Activated CD4-positive, CD25-positive, alpha-beta regulatory T cell (primary cell): Measurements from ENCODE around the gene SMAD3.
A peak's percentile ranks its signal among the peaks of the same experiment; 100 is the strongest.

Source experiments
- DNase-seq, 4 experiments: peaks; one replicate each; lab custom pipeline; 2025; lab: John Stamatoyannopoulos, UW

Gene SMAD3

GRCh38 chr15:67096546-67097294 is 31.3 kb downstream of the SMAD3 start:
- no peak for DNase-seq

- DNase-seq, result no peak
Observed at GRCh38 chr15:67097424-67097823, 32.0 kb downstream of the SMAD3 start.

- DNase-seq, result no peak
Observed at GRCh38 chr15:67097930-67098740, 32.7 kb downstream of the SMAD3 start.

DNA sequence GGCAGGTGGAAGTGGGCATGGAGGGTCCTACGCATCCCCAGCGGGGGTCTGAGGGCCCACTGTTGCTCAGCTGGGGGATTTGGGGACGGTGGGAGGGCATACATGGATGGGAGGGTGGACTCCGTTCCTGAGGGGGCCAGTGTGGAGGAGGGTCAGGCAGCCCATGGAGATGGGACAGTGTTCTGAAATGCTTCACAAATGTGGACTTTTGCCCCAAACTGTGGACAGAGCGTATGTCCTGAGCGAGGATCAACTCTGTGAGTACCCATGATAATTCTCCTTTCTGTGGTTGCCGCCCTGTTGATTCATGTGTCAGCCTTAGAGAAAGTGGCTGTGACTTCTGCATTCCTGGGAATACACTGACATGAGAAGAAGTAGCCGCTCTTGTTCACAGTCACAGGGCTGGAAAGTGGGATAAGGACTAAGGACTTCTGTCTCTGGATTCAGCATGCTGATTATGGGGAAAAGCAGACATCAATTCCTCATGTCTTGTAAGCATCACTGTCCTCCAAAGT is 33.4 kb downstream of the SMAD3 start:
- DNase-seq, result no peak

DNA sequence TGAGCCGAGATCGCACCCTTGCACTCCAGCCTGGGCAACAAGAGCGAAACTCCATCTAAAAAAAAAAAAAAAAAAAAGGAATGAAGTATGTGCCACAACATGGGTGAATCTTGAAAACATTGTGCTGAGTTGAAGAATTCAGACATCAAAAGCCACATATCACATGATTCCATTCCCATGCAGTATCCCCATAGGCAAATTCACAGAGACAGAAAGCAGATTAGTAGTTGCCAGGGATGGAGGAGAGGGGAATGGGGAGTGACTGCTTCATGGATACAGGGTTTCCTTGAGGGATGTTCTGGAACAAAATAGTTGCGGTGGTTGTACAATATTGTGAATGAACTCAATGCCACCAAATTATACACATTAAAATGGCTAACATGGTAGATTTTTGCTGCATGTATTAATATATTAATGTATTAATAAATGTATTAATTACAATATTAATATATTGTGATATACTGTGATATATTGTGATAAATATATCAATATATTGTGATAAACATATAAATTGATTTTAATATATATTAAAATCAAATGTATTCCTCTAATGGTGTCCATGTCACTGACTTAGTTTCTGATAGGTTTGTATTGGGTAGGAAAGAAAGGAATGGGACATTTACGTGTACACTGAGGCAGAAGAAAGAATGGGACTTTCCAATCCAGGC is 34.9 kb downstream of the SMAD3 start:
- DNase-seq, result no peak

- DNase-seq, result no peak
Observed at GRCh38 chr15:67100801-67101581, 35.6 kb downstream of the SMAD3 start.

DNA sequence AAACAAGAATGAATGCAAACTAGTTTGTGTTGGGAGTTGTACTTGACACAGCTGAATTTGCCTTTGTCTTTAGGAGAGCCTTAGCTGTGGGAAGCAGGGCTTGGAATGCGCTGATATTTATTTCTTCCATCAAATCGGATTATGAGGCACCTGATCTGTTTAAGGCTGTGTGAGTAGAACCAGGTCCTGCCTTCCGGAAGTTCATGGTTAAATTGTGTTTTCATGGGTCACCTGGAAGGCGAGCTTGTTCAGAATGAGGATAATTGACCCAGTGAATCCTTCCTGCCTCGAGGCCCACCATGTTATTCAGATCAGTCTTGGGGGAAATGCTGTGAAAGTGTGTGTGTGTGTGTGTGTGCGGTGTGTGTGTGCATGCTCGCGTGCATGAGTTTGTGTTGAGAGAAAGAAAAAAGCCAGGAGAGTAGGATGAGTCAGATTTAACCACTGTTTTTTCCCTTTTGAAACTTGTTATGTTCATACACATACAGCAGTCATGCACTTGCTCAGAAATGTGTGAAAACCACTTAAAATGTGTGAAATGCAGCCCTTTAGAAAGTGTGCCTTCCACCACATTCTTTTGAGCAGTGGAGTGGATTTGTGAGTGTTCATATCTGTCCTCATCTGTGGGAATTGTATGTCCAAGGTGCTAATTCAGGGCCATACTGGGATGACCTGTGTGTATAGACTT is 36.7 kb downstream of the SMAD3 start:
- peak in 1 of 4 experiments; percentile 31 for DNase-seq

GRCh38 chr15:67102599-67102929 is 37.2 kb downstream of the SMAD3 start:
- no peak for DNase-seq

DNA sequence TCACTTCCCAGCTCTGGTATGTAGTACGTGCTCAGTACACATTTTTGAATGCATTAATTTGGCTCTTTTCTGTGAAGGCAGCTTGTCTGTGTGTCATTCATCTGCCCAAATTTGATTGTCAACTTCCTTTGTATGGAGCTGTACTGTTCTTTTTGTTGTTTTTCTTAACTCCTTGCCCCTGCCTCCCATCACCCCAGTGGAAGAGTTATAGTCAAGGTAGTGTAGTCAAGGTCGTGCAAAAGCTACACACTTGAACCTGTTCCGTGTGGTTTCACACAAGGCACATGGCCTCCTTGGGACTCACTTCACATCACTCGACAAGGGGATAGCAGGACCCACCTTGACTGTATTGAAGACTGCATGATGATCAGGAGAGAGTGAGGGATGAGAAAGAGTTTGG is 37.6 kb downstream of the SMAD3 start:
- no peak for DNase-seq

DNA sequence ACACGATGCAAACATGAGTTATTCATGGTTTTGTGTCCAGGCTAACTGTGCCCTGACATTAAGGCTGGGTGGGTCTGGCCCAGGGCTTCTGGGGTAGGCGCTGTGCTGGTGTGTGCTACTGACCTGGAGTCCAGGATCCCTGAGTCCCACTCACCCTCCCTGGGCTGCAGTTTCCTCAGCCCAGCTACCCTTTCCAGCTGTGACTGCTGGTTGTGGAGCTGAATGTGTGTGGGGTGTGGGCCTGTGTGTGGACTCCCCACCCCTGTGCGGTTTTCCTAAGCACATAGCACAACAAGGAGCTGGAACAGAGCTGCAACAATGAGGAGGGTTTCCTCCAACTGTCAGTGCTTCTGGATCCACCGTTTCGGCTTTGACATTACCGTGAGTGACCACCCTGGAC is 38.0 kb downstream of the SMAD3 start:
- DNase-seq, result no peak

DNA sequence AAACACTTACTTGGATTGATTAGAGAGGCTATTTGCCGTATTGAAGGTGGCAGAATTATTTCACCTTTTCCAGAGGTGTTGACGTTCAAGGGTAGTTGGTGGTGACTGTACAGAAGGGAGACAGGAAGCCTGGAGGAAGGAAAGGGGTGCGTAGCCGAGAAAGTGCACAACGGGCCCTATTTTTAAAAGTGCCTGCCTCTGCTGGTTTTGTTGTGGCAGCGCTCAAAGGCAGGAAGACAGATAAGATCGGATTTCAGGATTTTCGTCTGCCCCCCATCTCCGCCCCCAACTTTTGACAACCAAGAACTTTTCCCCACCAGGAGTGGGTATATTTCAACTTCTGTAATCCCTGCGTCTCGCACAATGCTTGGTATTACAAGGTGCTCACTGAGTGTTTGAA is 38.5 kb downstream of the SMAD3 start:
- DNase-seq, result no peak

DNA sequence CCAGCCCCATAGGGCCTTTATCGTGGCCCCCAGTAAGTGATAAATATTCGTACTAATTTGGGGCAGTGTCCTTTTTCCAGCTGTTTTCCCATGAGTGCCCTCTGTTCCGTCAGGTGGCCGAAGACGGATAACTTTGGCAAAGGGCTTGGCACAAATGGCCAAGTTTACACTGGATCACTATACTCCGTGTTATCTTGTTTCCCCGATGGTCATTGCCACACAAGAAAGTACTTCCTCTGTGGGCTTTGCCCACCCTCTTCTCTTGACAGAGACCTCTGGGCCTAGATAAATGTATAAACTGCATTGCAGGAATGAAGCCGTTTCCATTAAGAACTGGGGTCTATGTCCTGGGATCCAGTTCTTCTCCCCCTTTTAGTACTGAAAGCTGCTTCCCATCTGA is 39.1 kb downstream of the SMAD3 start:
- no peak for DNase-seq

- DNase-seq, result no peak
Observed at GRCh38 chr15:67105065-67105951, 39.9 kb downstream of the SMAD3 start.

DNA sequence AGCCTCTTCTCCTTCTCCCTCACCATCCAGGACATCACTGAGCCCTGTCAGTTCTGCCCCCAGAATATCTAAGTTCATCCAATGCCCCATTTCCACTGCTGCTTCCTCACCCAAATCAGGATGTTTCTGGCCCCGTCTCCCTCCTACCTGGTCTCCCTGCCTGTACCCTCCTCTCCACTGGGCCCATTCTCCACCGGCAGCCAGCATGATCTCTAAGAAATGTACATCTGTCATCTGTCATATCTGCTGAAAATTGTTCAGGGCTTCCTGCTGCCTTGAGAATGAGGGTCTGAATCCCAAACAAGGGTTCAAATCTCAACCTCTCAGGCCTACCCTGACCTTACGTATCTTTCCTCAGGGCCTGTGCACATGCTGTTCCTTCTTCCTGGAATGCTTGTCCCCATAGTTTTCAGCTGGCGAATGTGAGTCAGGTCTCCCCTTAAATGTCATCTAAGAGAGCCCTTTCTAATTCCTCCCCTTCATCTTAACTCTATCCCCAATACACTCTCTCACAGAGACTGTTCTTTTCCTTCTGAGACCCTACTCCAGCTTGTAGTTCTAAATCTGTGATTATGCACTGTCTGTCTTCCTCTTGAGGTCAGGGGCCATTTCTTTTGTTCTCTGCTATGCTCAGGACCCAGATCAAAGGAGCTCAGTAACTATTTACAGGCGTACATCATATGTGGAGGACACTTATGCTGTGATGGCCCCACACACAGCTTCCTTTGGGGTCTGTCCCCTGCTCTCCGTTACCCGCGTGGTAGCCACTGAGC is 40.8 kb downstream of the SMAD3 start:
- no peak for DNase-seq

GRCh38 chr15:67106764-67107013 is 41.3 kb downstream of the SMAD3 start:
- no peak for DNase-seq

DNA sequence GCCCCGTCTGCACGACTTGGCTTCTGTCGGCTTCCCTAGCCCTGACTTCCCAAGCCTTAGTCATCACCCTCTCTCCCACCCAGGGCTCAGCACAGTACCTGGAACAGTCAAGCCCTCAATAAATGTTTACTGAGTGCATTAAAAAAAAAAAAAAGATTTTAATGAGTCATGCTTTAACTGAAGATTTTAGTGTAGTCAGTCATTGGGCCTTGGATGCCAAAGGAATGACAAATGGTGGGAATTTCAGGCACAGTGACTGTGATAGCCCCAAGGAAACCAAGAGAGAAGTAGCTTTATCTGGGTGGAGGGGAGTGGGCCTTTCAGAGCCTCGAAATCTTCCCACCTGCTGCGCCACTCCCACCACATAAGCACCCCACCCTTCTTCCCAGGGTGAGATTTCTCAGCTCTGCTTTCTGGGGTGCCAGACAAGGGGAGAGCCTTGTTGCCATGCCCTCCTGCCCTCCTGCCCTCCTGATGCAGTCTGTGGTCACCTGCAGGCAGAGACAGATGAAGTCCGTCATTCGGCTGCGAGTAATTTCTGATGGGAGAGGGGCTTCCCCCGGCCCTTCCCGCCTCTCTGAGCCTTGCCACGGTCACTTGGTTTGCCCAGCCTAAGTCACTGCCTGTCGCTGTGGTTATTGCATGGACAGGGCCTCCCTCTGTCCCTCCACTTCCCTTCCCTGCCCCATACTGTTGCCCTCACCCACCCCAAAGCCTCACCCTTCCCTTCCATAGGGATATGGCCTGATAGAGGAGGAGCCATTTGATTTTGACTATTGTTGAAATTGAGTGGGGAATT is 41.8 kb downstream of the SMAD3 start:
- DNase-seq, result no peak

DNA sequence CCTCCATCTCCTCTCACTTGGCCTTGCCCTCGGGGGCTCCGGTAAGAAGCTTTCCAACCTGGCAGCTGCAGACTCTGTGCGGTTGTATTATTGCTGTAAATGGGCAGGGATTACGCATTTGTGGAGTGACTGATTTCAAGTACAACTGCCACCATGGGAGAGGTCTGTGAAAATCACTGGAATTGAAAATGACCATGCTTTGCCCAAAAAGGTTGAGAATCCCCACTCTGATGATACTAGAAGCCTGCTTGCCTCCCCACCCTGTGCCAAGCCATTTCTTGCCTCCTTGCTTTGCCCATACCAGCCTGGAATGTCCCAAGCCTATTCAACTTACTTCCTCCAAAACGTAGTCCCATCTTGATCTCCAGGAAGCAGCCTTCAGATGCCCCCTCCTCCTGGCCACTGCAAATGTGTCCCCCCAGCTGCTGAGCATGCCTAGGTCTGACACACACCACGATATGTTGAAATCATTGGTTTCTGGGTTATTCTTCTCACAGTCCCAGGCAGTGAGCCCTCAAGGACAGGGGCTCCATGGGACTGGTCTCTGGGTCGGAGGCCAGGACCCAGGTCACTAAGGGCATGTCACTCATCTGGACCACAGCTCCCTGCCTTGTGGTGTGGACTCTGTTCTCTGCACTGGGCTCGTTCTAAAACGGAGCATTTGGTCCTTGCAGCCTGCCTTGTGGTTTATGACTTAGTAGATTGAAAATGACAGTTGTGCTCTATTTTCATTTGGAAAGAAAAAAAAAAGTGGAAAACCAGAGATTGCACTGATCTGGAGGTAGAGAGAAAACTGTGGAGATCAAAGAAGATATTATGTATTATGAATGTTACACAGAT is 42.9 kb downstream of the SMAD3 start:
- no peak for DNase-seq
